ENCODE results near the gene STON2.
A peak's percentile ranks its signal among the peaks of the same experiment; 100 is the strongest.

STON2 gene

GRCh38 chr14:81331229-81332021 is 68.7 kb downstream of the STON2 start:
- DNase-seq (ENCODE audit: low read depth): no peak

- DNase-seq (ENCODE audit: low read depth): no peak
These were observed 69.5 kb downstream of the STON2 start for GRCh38 chr14:81330619-81331122.

- no peak for DNase-seq (ENCODE audit: low read depth)
These were observed 70.3 kb downstream of the STON2 start for GRCh38 chr14:81329640-81330381.

- DNase-seq (ENCODE audit: low read depth): no peak
These were observed 73.7 kb downstream of the STON2 start for GRCh38 chr14:81326451-81326850.

GRCh38 chr14:81324011-81324410 is 76.1 kb downstream of the STON2 start:
- DNase-seq (ENCODE audit: low read depth): no peak

GRCh38 chr14:81323093-81323492 is 77.0 kb downstream of the STON2 start:
- no peak for DNase-seq (ENCODE audit: low read depth)

GRCh38 chr14:81319946-81320345 is 80.2 kb downstream of the STON2 start:
- no peak for DNase-seq (ENCODE audit: low read depth)

- DNase-seq (ENCODE audit: low read depth): no peak
These were observed 80.8 kb downstream of the STON2 start for GRCh38 chr14:81319314-81319713.

GRCh38 chr14:81315341-81315740 is 84.8 kb downstream of the STON2 start:
- DNase-seq (ENCODE audit: low read depth): no peak

- no peak for DNase-seq (ENCODE audit: low read depth)
These were observed 85.5 kb downstream of the STON2 start for GRCh38 chr14:81314443-81315175.

- DNase-seq (ENCODE audit: low read depth): no peak
These were observed 86.2 kb downstream of the STON2 start for GRCh38 chr14:81313775-81314429.

- no peak for DNase-seq (ENCODE audit: low read depth)
These were observed 86.9 kb downstream of the STON2 start for GRCh38 chr14:81313200-81313599.

- DNase-seq (ENCODE audit: low read depth): no peak
These were observed 87.7 kb downstream of the STON2 start for GRCh38 chr14:81312289-81312876.

GRCh38 chr14:81311778-81312177 is 88.3 kb downstream of the STON2 start:
- no peak for DNase-seq (ENCODE audit: low read depth)

- no peak for DNase-seq (ENCODE audit: low read depth)
These were observed 89.0 kb downstream of the STON2 start for GRCh38 chr14:81311141-81311540.

- no peak for DNase-seq (ENCODE audit: low read depth)
These were observed 89.5 kb downstream of the STON2 start for GRCh38 chr14:81310606-81311005.

- no peak for DNase-seq (ENCODE audit: low read depth)
These were observed 90.6 kb downstream of the STON2 start for GRCh38 chr14:81309511-81309910.

- DNase-seq (ENCODE audit: low read depth): no peak
These were observed 94.4 kb downstream of the STON2 start for GRCh38 chr14:81305743-81306142.

GRCh38 chr14:81305065-81305464 is 95.1 kb downstream of the STON2 start:
- DNase-seq (ENCODE audit: low read depth): no peak

GRCh38 chr14:81303258-81303935 is 96.7 kb downstream of the STON2 start:
- DNase-seq (ENCODE audit: low read depth): peak; percentile 3

GRCh38 chr14:81302638-81303037 is 97.5 kb downstream of the STON2 start:
- DNase-seq (ENCODE audit: low read depth): no peak
